Small intestine (tissue), 7 donors: ENCODE measurements around the gene ZNF76. TPM values are rescaled to one million over a fixed set of nuclear protein-coding genes. Genes with fewer than 3 reads are reported as not detected.

ENCODE experiments used
- DNase-seq, 2 donors: peaks; one replicate each; pipeline versions ENCODE4 v3.0.0 to v3.0.0-alpha.2; 2013
- FAIRE-seq: peaks from 2 replicates; lab custom pipeline; 2012; peaks lifted over from hg19 to GRCh38; lab: Jason Lieb, UNC
- H3K27ac ChIP-seq, 3 donors: one replicate each; pipeline ENCODE4 v1.5.1; 2013; ENCODE audit warnings: low read length in 2 of 3, mild to moderate bottlenecking in 2 of 3, control low read depth in 1 of 3, inconsistent platforms in 1 of 3, low read depth in 1 of 3, moderate library complexity in 1 of 3
- H3K27me3 ChIP-seq, 3 donors: one replicate each; pipeline ENCODE4 v1.6.1; 2013; ENCODE audit warnings: low read length in 3 of 3, inconsistent platforms in 1 of 3; ENCODE audit not compliant: control insufficient read depth in 3 of 3, insufficient read depth in 3 of 3
- H3K36me3 ChIP-seq, 3 donors: one replicate each; pipeline ENCODE4 v1.6.1; 2013; ENCODE audit warnings: low read length in 3 of 3, inconsistent platforms in 1 of 3, low read depth in 1 of 3, mild to moderate bottlenecking in 1 of 3, moderate library complexity in 1 of 3; ENCODE audit not compliant: control insufficient read depth in 3 of 3, insufficient read depth in 2 of 3
- H3K4me1 ChIP-seq, 3 donors: one replicate each; pipeline ENCODE4 v1.6.1; 2013; ENCODE audit warnings: low read length in 2 of 3, inconsistent platforms in 1 of 3, low read depth in 1 of 3, mild to moderate bottlenecking in 1 of 3, moderate library complexity in 1 of 3; ENCODE audit not compliant: control insufficient read depth in 3 of 3, insufficient read depth in 2 of 3
- H3K4me3 ChIP-seq, 3 donors: one replicate each; pipeline ENCODE4 v1.5.1; 2013; ENCODE audit warnings: low read length in 3 of 3, control low read depth in 1 of 3, inconsistent platforms in 1 of 3, low read depth in 1 of 3, mild to moderate bottlenecking in 1 of 3, moderate library complexity in 1 of 3
- H3K9me3 ChIP-seq, 2 donors: one replicate each; pipeline ENCODE4 v1.6.1; 2013; ENCODE audit warnings: low read depth in 1 of 2, low read length in 1 of 2; ENCODE audit not compliant: control insufficient read depth in 2 of 2, insufficient read depth in 1 of 2
- WGBS, 3 donors: extraction: QIAGEN DNeasy Blood & Tissue Kit; methylation state at CpG; one replicate each; pipeline ENCODE4 v1.1.7; 2013; 5-methylcytosine and 5-hydroxymethylcytosine counted together
- polyA plus RNA-seq, 4 donors: library from polyadenylated mRNA; stranded (reverse) in 3 of 4; unstranded in 1 of 4; fragments of 200-250 nt in 3 of 4; fragments of 120-200 nt in 1 of 4; gene quantifications; one replicate each; pipeline versions ENCODE4 v1.2.1 to v1.2.3, GENCODE V29; 2013
- donor health status: healthy with polysubstance abuse.
- donor health status: control.
- donor health status: control.
- donor health status: Bipolar disorder and iron deficiency.
- donor health status: healthy.

Gene ZNF76
- polyA plus RNA-seq, 4 donors: 16.2 to 33.9 (median 24.4) TPM

- Histone ChIP-seq H3K9me3 (no peaks in the 10 kb centered on the region), H3K4me3 (no peak overlapping the region), H3K27ac (no peak overlapping the region), H3K27me3 (no peaks in the 10 kb centered on the region), H3K36me3 (peaks cover 0 to 2% (median 0%) of the 10 kb centered on the region in 3 donors), H3K4me1 (peaks cover 0 to 3% (median under 1%) of the 10 kb centered on the region in 3 donors)
- WGBS, 3 donors: 92 to 94% (median 93%) methylated on average over 2 of the region's 2 CpGs
- DNase-seq (no peak), FAIRE-seq (no peak)
Observed at GRCh38 chr6:35265523-35265922, 6.0 kb downstream of the ZNF76 start.

- no peak for FAIRE-seq
- H3K27ac ChIP-seq: no peak overlapping the region
- 87 to 96% (median 96%) methylated on average over 8 of the region's 8 CpGs for WGBS, 3 donors
Observed at GRCh38 chr6:35267446-35267845, 7.9 kb downstream of the ZNF76 start.

GRCh38 chr6:35267897-35268296 is 8.4 kb downstream of the ZNF76 start:
- DNase-seq: no peak
- Histone ChIP-seq H3K4me3 (no peak overlapping the region), H3K27me3 (no peaks in the 10 kb centered on the region), H3K9me3 (no peaks in the 10 kb centered on the region), H3K4me1 (no peaks in the 10 kb centered on the region), H3K27ac (no peak overlapping the region), H3K36me3 (peaks cover 0 to 6% (median 0%) of the 10 kb centered on the region in 3 donors)
- WGBS, 3 donors: 78 to 88% (median 80%) methylated on average over 2 of the region's 2 CpGs
- FAIRE-seq: no peak

More at GRCh38 chr6:35267446-35267845, 7.9 kb downstream of the ZNF76 start:
- DNase-seq: no peak
- Histone ChIP-seq H3K9me3 (no peaks in the 10 kb centered on the region), H3K36me3 (peaks cover 0 to 2% (median 0%) of the 10 kb centered on the region in 3 donors), H3K4me1 (no peaks in the 10 kb centered on the region), H3K4me3 (no peak overlapping the region), H3K27me3 (no peaks in the 10 kb centered on the region)

GRCh38 chr6:35272005-35272404 is 12.5 kb downstream of the ZNF76 start:
- Histone ChIP-seq H3K9me3 (no peaks in the 10 kb centered on the region), H3K27me3 (no peaks in the 10 kb centered on the region), H3K36me3 (peaks cover 0 to 13% (median 0%) of the 10 kb centered on the region in 3 donors), H3K4me1 (no peaks in the 10 kb centered on the region), H3K27ac (no peak overlapping the region), H3K4me3 (no peak overlapping the region)
- DNase-seq: no peak
- WGBS, 3 donors: 98% methylated on average over 2 of the region's 2 CpGs
- FAIRE-seq: no peak

GRCh38 chr6:35273822-35274559 is 14.5 kb downstream of the ZNF76 start:
- Histone ChIP-seq H3K27ac (peak overlapping the region in 1 of 3 donors; percentile 10), H3K4me3 (no peak overlapping the region), H3K36me3 (peaks cover 0 to 16% (median 0%) of the 10 kb centered on the region in 3 donors), H3K9me3 (no peaks in the 10 kb centered on the region), H3K27me3 (no peaks in the 10 kb centered on the region), H3K4me1 (no peaks in the 10 kb centered on the region)
- DNase-seq (no peak), FAIRE-seq (no peak)
- WGBS, 3 donors: 84 to 91% (median 88%) methylated on average over 4 of the region's 4 CpGs

- no peak for FAIRE-seq
- Histone ChIP-seq H3K9me3 (no peaks in the 10 kb centered on the region), H3K27ac (no peak overlapping the region), H3K4me1 (no peaks in the 10 kb centered on the region), H3K4me3 (no peak overlapping the region), H3K27me3 (no peaks in the 10 kb centered on the region), H3K36me3 (peaks cover 0 to 14% (median 0%) of the 10 kb centered on the region in 3 donors)
- DNase-seq: no peak
- WGBS, 3 donors: 80 to 98% (median 88%) methylated on average over 4 of the region's 4 CpGs
Observed at GRCh38 chr6:35275744-35276260, 16.3 kb downstream of the ZNF76 start.

DNA sequence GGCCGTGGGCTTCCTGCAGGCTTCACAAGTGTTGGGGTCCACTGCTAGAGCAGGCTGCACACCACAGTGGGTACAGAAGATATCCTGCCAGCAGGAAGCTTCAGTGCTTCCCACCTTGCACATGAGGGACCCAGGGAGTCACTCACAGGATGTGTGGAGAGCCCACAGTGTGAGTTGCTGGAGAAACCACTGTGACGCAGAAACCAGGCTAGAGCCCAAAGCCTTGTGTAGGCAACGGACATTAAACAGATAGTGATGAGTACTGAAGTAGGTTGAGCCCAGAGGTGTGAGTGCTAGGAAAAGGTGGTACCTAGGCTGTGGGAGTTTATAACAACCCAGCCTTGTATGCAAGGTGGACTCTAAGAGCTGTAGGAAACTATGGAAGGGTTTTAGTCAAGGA is 19.2 kb downstream of the ZNF76 start:
- H3K27me3 ChIP-seq: no peaks in the 10 kb centered on the region
- peaks cover 0 to 27% (median 2%) of the 10 kb centered on the region in 3 donors for H3K36me3 ChIP-seq
- WGBS, 3 donors: 93 to 96% (median 95%) methylated on average over 3 of the region's 3 CpGs
- DNase-seq (no peak), FAIRE-seq (no peak)
- H3K4me1 ChIP-seq: no peaks in the 10 kb centered on the region
- H3K4me3 ChIP-seq: no peak overlapping the region
- no peak overlapping the region for H3K27ac ChIP-seq
- H3K9me3 ChIP-seq: no peaks in the 10 kb centered on the region

- DNase-seq (no peak), FAIRE-seq (no peak)
- Histone ChIP-seq H3K27me3 (no peaks in the 10 kb centered on the region), H3K4me3 (no peak overlapping the region), H3K36me3 (peaks cover 0 to 32% (median 2%) of the 10 kb centered on the region in 3 donors), H3K9me3 (no peaks in the 10 kb centered on the region), H3K27ac (no peak overlapping the region), H3K4me1 (no peaks in the 10 kb centered on the region)
- WGBS, 3 donors: 63 to 76% (median 70%) methylated on average over 4 of the region's 4 CpGs
Observed at GRCh38 chr6:35280903-35281302, 21.4 kb downstream of the ZNF76 start.
